OCI-LY7 (cell line): ENCODE results near the gene EOLA1. TPM values are rescaled to one million over a fixed set of nuclear protein-coding genes. Genes with fewer than 3 reads are reported as not detected.

Experiments used
- BruUV-seq: library from RNA; stranded (reverse); fragments of 400-500 nt; replicated peaks from 2 replicates; lab custom pipeline; 2021; lab: Mats Ljungman, UMichigan
- CTCF ChIA-PET: fragments of 300-600 bp; sonication (Branson Sonifier 250); formaldehyde crosslinking; loops from one replicate; lab custom pipeline; 2022; ENCODE audit warnings: antibody characterized with exemption; ENCODE audit not compliant: unreplicated experiment; lab: Charles Lee
- POLR2A ChIA-PET: fragments of 300-600 bp; sonication (Branson Sonifier 250); formaldehyde crosslinking; loops from one replicate; lab custom pipeline; 2022; ENCODE audit warnings: antibody characterized with exemption; lab: Charles Lee
- DNase-seq: peaks from one replicate; pipeline ENCODE4 v3.0.0-alpha.2; 2015; ENCODE audit warnings: low spot score
- H2AFZ ChIP-seq: fragments of 200-600 bp; sonication (generic), shearing (Covaris generic); 2 replicates; pipeline ENCODE4 v1.6.1; 2014; ENCODE audit warnings: mild to moderate bottlenecking, antibody characterized with exemption, low read length, moderate library complexity
- H3K27ac ChIP-seq: fragments of 200-600 bp; sonication (generic); 2 replicates; pipeline ENCODE4 v1.5.1; 2014; ENCODE audit warnings: mixed run types, low read depth, mild to moderate bottlenecking, moderate library complexity, low read length, inconsistent platforms; ENCODE audit not compliant: poor library complexity, severe bottlenecking
- H3K36me3 ChIP-seq: fragments of 200-600 bp; sonication (generic); 2 replicates; pipeline ENCODE4 v1.6.1; 2014; ENCODE audit warnings: mild to moderate bottlenecking, antibody characterized with exemption, low read length, moderate library complexity, mixed read lengths; ENCODE audit not compliant: insufficient read depth
- H3K4me1 ChIP-seq: fragments of 200-600 bp; sonication (generic); 2 replicates; pipeline ENCODE4 v1.5.1; 2014; ENCODE audit warnings: mild to moderate bottlenecking, low read length; ENCODE audit not compliant: insufficient read depth, poor library complexity, severe bottlenecking
- H3K4me2 ChIP-seq: fragments of 200-600 bp; sonication (generic); 2 replicates; pipeline ENCODE4 v1.6.1; 2014; ENCODE audit warnings: mild to moderate bottlenecking, low read length
- H3K4me3 ChIP-seq: fragments of 200-600 bp; sonication (generic); 2 replicates; pipeline ENCODE4 v1.5.1; 2014; ENCODE audit warnings: mild to moderate bottlenecking, low read depth, low read length; ENCODE audit not compliant: poor library complexity, severe bottlenecking
- H3K79me2 ChIP-seq: fragments of 200-600 bp; sonication (generic); 2 replicates; pipeline ENCODE4 v1.6.1; 2016; ENCODE audit warnings: low read depth, mild to moderate bottlenecking, low read length, moderate library complexity, mixed read lengths; ENCODE audit not compliant: insufficient read depth
- H3K9me2 ChIP-seq: fragments of 200-600 bp; sonication (generic); 2 replicates; pipeline ENCODE4 v1.6.1; 2016; ENCODE audit warnings: mild to moderate bottlenecking, low read length, mixed read lengths; ENCODE audit not compliant: insufficient read depth
- H3K9me3 ChIP-seq: fragments of 200-600 bp; sonication (generic); 2 replicates; pipeline ENCODE4 v1.6.1; 2014; ENCODE audit warnings: mild to moderate bottlenecking, mixed run types, low read length, mixed read lengths
- H4K20me1 ChIP-seq: fragments of 200-600 bp; sonication (generic); 2 replicates; pipeline ENCODE4 v1.6.1; 2014; ENCODE audit warnings: mild to moderate bottlenecking, antibody characterized with exemption, low read length, moderate library complexity, mixed read lengths; ENCODE audit not compliant: insufficient read depth
- EZH2phosphoT487 ChIP-seq: fragments of 200-600 bp; sonication (generic); IDR thresholded peaks from 2 replicates; pipeline ENCODE4 v1.6.1; 2018; ENCODE audit warnings: low read depth, borderline replicate concordance, mild to moderate bottlenecking, mixed run types, antibody characterized with exemption, low read length, moderate library complexity, mixed read lengths
- intact Hi-C: fragments of 100-400 bp; cut with micrococcal nuclease; formaldehyde crosslinking; loops from one replicate; pipeline ENCODE4 v1.10.0; 2022; ENCODE audit not compliant: unreplicated experiment
- total RNA-seq, 2 experiments: library from RNA; depleted of rRNA in 1 of 2; stranded (reverse); fragments of >200 nt in 1 of 2; shearing (Covaris generic) in 1 of 2; gene quantifications; 2 replicates each; pipeline ENCODE4 v1.2.3, GENCODE V29; 2014 to 2022
- TF ChIP-seq, protein P1 (sequence below): fragments of 200-600 bp; sonication (generic); conservative IDR thresholded peaks from 2 replicates; pipeline ENCODE4 v1.5.1; 2014; ENCODE audit warnings: mild to moderate bottlenecking, antibody characterized with exemption, low read length, moderate library complexity, mixed read lengths

EOLA1 gene
- total RNA-seq, 2 experiments from 2014 or later: 13.0 to 22.9 TPM

- no TSS peak for BruUV-seq
- Histone ChIP-seq H4K20me1 (no peaks in the 10 kb centered on the region), H3K4me2 (no peak overlapping the region), H3K4me1 (peaks cover 2% of the 10 kb centered on the region), H2AFZ (no peak overlapping the region), H3K79me2 (no peaks in the 10 kb centered on the region), H3K4me3 (no peak overlapping the region), H3K9me2 (no peaks in the 10 kb centered on the region), H3K27ac (no peak overlapping the region), H3K36me3 (no peaks in the 10 kb centered on the region), H3K9me3 (no peaks in the 10 kb centered on the region)
- intact Hi-C loops: no loop called here
- no peak for DNase-seq
- POLR2A ChIA-PET: interaction anchor here (0.6 kb wide), 1 partner anchor 26 kb away, joined by 4 read pairs; no protein-coding TSS in a partner anchor
- CTCF ChIA-PET: no interaction called here
- TF ChIP-seq EZH2phosphoT487: no peak
- TF ChIP-seq, protein P1, sequence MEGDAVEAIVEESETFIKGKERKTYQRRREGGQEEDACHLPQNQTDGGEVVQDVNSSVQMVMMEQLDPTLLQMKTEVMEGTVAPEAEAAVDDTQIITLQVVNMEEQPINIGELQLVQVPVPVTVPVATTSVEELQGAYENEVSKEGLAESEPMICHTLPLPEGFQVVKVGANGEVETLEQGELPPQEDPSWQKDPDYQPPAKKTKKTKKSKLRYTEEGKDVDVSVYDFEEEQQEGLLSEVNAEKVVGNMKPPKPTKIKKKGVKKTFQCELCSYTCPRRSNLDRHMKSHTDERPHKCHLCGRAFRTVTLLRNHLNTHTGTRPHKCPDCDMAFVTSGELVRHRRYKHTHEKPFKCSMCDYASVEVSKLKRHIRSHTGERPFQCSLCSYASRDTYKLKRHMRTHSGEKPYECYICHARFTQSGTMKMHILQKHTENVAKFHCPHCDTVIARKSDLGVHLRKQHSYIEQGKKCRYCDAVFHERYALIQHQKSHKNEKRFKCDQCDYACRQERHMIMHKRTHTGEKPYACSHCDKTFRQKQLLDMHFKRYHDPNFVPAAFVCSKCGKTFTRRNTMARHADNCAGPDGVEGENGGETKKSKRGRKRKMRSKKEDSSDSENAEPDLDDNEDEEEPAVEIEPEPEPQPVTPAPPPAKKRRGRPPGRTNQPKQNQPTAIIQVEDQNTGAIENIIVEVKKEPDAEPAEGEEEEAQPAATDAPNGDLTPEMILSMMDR: no peak
Observed at GRCh38 chrX:149513825-149514428, 26.9 kb upstream of the EOLA1 start.

DNA sequence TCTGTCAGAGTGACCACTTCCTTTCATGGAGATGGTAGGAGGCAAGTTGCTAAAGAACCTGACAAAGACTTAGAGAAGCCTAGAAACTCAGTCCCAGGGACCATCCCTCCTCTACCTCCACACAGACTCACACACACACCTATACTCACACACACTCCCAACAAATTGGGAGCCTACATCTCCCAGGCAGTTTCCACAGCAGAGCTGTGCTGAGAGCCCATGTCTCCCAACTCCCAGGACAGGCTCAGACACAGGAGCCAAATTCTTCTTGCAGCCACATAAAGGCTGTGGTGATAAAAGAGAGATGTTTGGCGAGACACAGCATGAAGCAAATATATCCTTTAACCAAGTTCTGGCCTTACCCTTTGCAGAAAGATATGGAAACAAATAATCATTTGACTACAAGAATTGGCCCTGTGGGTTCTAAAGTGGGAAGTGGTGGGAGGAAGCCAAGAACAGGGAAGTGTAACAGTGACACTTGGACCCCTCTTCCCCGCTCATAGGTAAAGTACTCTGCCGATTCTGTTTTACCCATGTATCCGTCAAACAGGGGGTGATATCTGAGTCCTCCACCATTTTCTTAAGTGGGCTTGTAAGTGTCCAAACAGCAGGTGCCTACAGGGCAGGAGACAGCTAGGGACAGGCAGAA lies 24.7 kb upstream of the EOLA1 start:
- ChIA-PET POLR2A (no interaction called here), CTCF (no interaction called here)
- TF ChIP-seq, protein P1: no peak
- no peak for TF ChIP-seq EZH2phosphoT487
- BruUV-seq: no TSS peak
- intact Hi-C loops: no loop called here
- H3K79me2 ChIP-seq: no peaks in the 10 kb centered on the region
- H4K20me1 ChIP-seq: no peaks in the 10 kb centered on the region
- no peaks in the 10 kb centered on the region for H3K9me2 ChIP-seq
- H3K27ac ChIP-seq: no peak overlapping the region
- no peak overlapping the region for H3K4me3 ChIP-seq
- DNase-seq: no peak
- H3K36me3 ChIP-seq: no peaks in the 10 kb centered on the region
- peaks cover 2% of the 10 kb centered on the region for H3K4me1 ChIP-seq
- H3K4me2 ChIP-seq: no peak overlapping the region
- no peaks in the 10 kb centered on the region for H3K9me3 ChIP-seq
- H2AFZ ChIP-seq: no peak overlapping the region

DNA sequence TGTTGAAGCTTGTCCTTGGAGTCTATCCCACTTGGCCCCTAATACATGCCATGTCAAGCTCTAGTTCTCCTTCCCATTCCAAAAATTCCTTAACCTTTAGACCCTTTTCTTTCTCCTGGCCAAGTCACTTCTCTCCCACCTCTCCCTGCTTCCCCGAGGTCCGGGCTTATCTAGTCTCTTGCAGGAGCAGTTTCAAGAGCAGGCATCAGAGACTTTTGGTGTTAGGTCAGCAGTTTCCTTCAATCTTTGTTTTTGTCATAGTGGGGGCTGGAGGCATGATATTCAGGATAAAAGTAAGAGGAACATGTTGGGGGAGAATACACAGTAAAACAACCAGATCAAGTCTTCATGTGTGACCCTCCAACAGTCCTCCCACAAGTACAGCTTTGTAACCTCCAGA lies 24.2 kb upstream of the EOLA1 start:
- ChIA-PET POLR2A (no interaction called here), CTCF (no interaction called here)
- Histone ChIP-seq H3K4me1 (peaks cover 2% of the 10 kb centered on the region), H3K4me3 (no peak overlapping the region), H2AFZ (no peak overlapping the region), H3K4me2 (no peak overlapping the region), H3K79me2 (no peaks in the 10 kb centered on the region), H3K27ac (no peak overlapping the region), H4K20me1 (no peaks in the 10 kb centered on the region), H3K9me3 (no peaks in the 10 kb centered on the region), H3K9me2 (no peaks in the 10 kb centered on the region), H3K36me3 (no peaks in the 10 kb centered on the region)
- intact Hi-C loops: no loop called here
- no TSS peak for BruUV-seq
- TF ChIP-seq EZH2phosphoT487: no peak
- TF ChIP-seq, protein P1: no peak
- no peak for DNase-seq
